ENCODE data around the gene SCN10A. TPM values are rescaled to one million over a fixed set of nuclear protein-coding genes. Genes with fewer than 3 reads are reported as not detected.

Gene SCN10A
- total RNA-seq, 2 donors from 2014 or later, result not detected

DNA sequence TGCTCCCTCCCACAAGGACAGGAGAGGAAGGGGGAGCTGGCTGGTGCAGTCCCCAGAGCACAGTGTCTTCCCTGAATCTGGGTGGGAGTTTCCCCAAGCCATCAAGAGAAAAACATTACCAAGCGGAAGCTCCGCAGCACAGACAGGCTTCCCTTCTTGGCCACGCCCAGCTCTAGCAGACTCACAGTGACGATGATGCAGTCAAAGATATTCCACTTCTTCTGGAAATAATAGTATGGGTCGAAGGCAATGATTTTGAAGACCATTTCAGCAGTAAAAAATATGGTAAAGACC lies 76.7 kb downstream of the SCN10A start:
- 62% methylated on average over 5 of the region's 5 CpGs for WGBS
- H3K4me1 ChIP-seq (replicated peaks), result no peaks in the 10 kb centered on the region
- no peak overlapping the region for H3K27ac ChIP-seq
- H3K9me3 ChIP-seq, result no peaks in the 10 kb centered on the region
- no peaks in the 10 kb centered on the region for H3K27me3 ChIP-seq (replicated peaks; ENCODE audit: insufficient read depth)
- TF ChIP-seq, protein P1, sequence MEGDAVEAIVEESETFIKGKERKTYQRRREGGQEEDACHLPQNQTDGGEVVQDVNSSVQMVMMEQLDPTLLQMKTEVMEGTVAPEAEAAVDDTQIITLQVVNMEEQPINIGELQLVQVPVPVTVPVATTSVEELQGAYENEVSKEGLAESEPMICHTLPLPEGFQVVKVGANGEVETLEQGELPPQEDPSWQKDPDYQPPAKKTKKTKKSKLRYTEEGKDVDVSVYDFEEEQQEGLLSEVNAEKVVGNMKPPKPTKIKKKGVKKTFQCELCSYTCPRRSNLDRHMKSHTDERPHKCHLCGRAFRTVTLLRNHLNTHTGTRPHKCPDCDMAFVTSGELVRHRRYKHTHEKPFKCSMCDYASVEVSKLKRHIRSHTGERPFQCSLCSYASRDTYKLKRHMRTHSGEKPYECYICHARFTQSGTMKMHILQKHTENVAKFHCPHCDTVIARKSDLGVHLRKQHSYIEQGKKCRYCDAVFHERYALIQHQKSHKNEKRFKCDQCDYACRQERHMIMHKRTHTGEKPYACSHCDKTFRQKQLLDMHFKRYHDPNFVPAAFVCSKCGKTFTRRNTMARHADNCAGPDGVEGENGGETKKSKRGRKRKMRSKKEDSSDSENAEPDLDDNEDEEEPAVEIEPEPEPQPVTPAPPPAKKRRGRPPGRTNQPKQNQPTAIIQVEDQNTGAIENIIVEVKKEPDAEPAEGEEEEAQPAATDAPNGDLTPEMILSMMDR (IDR thresholded peaks at IDR 0.05), result no peak
- TF ChIP-seq POLR2A (IDR thresholded peaks at IDR 0.05), result no peak
- no peak for TF ChIP-seq POLR2AphosphoS5 (IDR thresholded peaks at IDR 0.05)
- no peaks in the 10 kb centered on the region for H3K36me3 ChIP-seq
- intact Hi-C loops (cut with DNase I), result no loop called here
- DNase-seq (ENCODE audit: low spot score), result no peak
- H3K4me3 ChIP-seq, result no peak overlapping the region

- Histone ChIP-seq H3K27me3 (replicated peaks; ENCODE audit: insufficient read depth) (no peaks in the 10 kb centered on the region), H3K36me3 (no peaks in the 10 kb centered on the region), H3K9me3 (no peaks in the 10 kb centered on the region), H3K4me3 (no peak overlapping the region), H3K4me1 (replicated peaks) (no peaks in the 10 kb centered on the region), H3K27ac (no peak overlapping the region)
- TF ChIP-seq, protein P1 (IDR thresholded peaks at IDR 0.05), result peak in 1 of 4 experiments; percentile 33
- TF ChIP-seq POLR2AphosphoS5 (IDR thresholded peaks at IDR 0.05), result no peak
- intact Hi-C loops (cut with DNase I), result no loop called here
- WGBS, result 60% methylated on average over 13 of the region's 13 CpGs
- DNase-seq (ENCODE audit: low spot score), result no peak
Observed at GRCh38 chr3:38738630-38739395, 77.2 kb downstream of the SCN10A start.

- Histone ChIP-seq H3K4me1 (replicated peaks) (no peaks in the 10 kb centered on the region), H3K27me3 (replicated peaks; ENCODE audit: insufficient read depth) (no peaks in the 10 kb centered on the region), H3K4me3 (no peak overlapping the region), H3K36me3 (no peaks in the 10 kb centered on the region), H3K9me3 (no peaks in the 10 kb centered on the region), H3K27ac (no peak overlapping the region)
- DNase-seq (ENCODE audit: low spot score), result no peak
- TF ChIP-seq POLR2AphosphoS5 (IDR thresholded peaks at IDR 0.05) (no peak), POLR2A (IDR thresholded peaks at IDR 0.05) (no peak)
- TF ChIP-seq, protein P1 (IDR thresholded peaks at IDR 0.05), result no peak
- 72% methylated on average over 3 of the region's 3 CpGs for WGBS
- intact Hi-C loops (cut with DNase I), result no loop called here
Observed at GRCh38 chr3:38731522-38731921, 84.5 kb downstream of the SCN10A start.

DNA sequence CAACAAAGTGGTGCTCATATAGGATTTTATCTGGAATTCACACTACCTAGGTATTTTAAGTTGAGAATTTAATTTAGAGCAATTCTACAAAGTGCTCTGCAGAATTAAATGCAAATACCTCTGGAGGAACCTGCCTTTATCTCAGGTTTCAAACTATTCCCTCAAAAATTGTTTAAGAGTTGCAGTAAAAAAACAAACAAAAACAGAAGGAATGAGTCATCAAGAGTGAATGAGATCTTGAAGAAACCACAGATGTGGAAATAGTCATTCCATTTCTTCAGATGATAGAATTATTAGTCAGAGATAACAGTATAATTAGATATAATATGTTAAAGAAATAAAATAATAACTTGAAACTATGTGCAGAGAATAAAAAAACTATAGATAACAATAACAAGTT lies 85.7 kb downstream of the SCN10A start:
- Histone ChIP-seq H3K36me3 (no peaks in the 10 kb centered on the region), H3K27ac (no peak overlapping the region), H3K4me3 (no peak overlapping the region), H3K4me1 (replicated peaks) (no peaks in the 10 kb centered on the region), H3K27me3 (replicated peaks; ENCODE audit: insufficient read depth) (no peaks in the 10 kb centered on the region), H3K9me3 (no peaks in the 10 kb centered on the region)
- DNase-seq (ENCODE audit: low spot score), result no peak
- TF ChIP-seq, protein P1 (IDR thresholded peaks at IDR 0.05), result no peak
- TF ChIP-seq POLR2A (IDR thresholded peaks at IDR 0.05) (no peak), POLR2AphosphoS5 (IDR thresholded peaks at IDR 0.05) (no peak)
- intact Hi-C loops (cut with DNase I), result no loop called here

- Histone ChIP-seq H3K4me1 (replicated peaks) (no peaks in the 10 kb centered on the region), H3K9me3 (no peaks in the 10 kb centered on the region), H3K36me3 (no peaks in the 10 kb centered on the region), H3K27me3 (replicated peaks; ENCODE audit: insufficient read depth) (peaks cover 2% of the 10 kb centered on the region), H3K27ac (no peak overlapping the region), H3K4me3 (no peak overlapping the region)
- TF ChIP-seq POLR2A (IDR thresholded peaks at IDR 0.05) (no peak), POLR2AphosphoS5 (IDR thresholded peaks at IDR 0.05) (no peak)
- TF ChIP-seq, protein P1 (IDR thresholded peaks at IDR 0.05), result no peak
- intact Hi-C loops (cut with DNase I), result no loop called here
- WGBS, result 43% methylated on average over 1 of the region's 1 CpG
- no peak for DNase-seq (ENCODE audit: low spot score)
Observed at GRCh38 chr3:38728008-38728407, 88.0 kb downstream of the SCN10A start.
